SK-N-SH (cell line): Measurements from ENCODE around the gene PIK3R3.

Source experiments
- CHD2 ChIP-seq: fragments of 150-350 bp; IDR thresholded peaks from 2 replicates; pipeline ENCODE4 v1.6.1; 2018; ENCODE audit warnings: low read length; ENCODE audit not compliant: partially characterized antibody
- CTCF ChIP-seq: fragments of 200-600 bp; sonication (generic); IDR thresholded peaks from 2 replicates; pipeline ENCODE4 v1.6.1; 2017; ENCODE audit warnings: antibody characterized with exemption, mild to moderate bottlenecking, moderate library complexity
- EP300 ChIP-seq, 2 experiments: IDR thresholded peaks; 2 replicates each; pipeline versions ENCODE4 v1.4.0 to v1.6.1; 2012; ENCODE audit warnings: borderline replicate concordance in 1 of 2, low read depth in 1 of 2, low read length in 1 of 2
- EZH2phosphoT487 ChIP-seq: fragments of 200-600 bp; sonication (generic); IDR thresholded peaks from 2 replicates; pipeline ENCODE4 v1.6.1; 2017; ENCODE audit warnings: low read depth, mixed run types, mild to moderate bottlenecking, antibody characterized with exemption, moderate library complexity, borderline replicate concordance
- MAX ChIP-seq: IDR thresholded peaks from 2 replicates; pipeline ENCODE4 v1.4.0; 2012; ENCODE audit warnings: low read depth
- MXI1 ChIP-seq: IDR thresholded peaks from 2 replicates; pipeline ENCODE4 v1.6.1; 2012; ENCODE audit warnings: mild to moderate bottlenecking, low read depth, low read length, improper control_type of control experiment
- POLR2AphosphoS5 ChIP-seq: IDR thresholded peaks from 2 replicates; pipeline ENCODE4 v1.6.1; 2012; ENCODE audit warnings: low read depth, low read length
- RCOR1 ChIP-seq: fragments of 150-350 bp; IDR thresholded peaks from 2 replicates; pipeline ENCODE4 v1.6.1; 2017; ENCODE audit warnings: antibody characterized with exemption, low read length
- REST ChIP-seq: IDR thresholded peaks from 2 replicates; pipeline ENCODE4 v1.6.1; 2012; ENCODE audit warnings: mild to moderate bottlenecking, low read depth, low read length, moderate library complexity
- SIN3A ChIP-seq: IDR thresholded peaks from 2 replicates; pipeline ENCODE4 v1.6.1; 2012; ENCODE audit warnings: low read depth, mild to moderate bottlenecking, low read length, moderate library complexity, borderline replicate concordance
- TCF12 ChIP-seq: IDR thresholded peaks from 2 replicates; pipeline ENCODE4 v1.4.0; 2012
- USF1 ChIP-seq: IDR thresholded peaks from 2 replicates; pipeline ENCODE4 v1.4.0; 2012; ENCODE audit warnings: low read depth, borderline replicate concordance
- YY1 ChIP-seq: IDR thresholded peaks from 2 replicates; pipeline ENCODE4 v1.4.0; 2012; ENCODE audit warnings: low read depth, mild to moderate bottlenecking

GRCh38 chr1:46137916-46138315 is 5.5 kb upstream of the PIK3R3 start:
- TF ChIP-seq REST = no peak
- no peak for TF ChIP-seq CTCF
- no peak for TF ChIP-seq POLR2AphosphoS5
- no peak for TF ChIP-seq YY1
- no peak for TF ChIP-seq TCF12
- no peak for TF ChIP-seq SIN3A
- no peak for TF ChIP-seq MXI1
- TF ChIP-seq USF1 = no peak
- TF ChIP-seq MAX = no peak
- TF ChIP-seq RCOR1 = no peak
- TF ChIP-seq EP300 (IDR thresholded peaks at IDR 0.05; ENCODE audit: borderline replicate concordance in 1 of 2, low read depth in 1 of 2, low read length in 1 of 2) = no peak
- no peak for TF ChIP-seq CHD2
- no peak for TF ChIP-seq EZH2phosphoT487
